Neural progenitor cell (in vitro differentiated cells): ENCODE results near the gene PHACTR1.

ENCODE experiments used
- EZH2 ChIP-seq: fragments of 200-600 bp; sonication (generic); IDR thresholded peaks from 2 replicates; pipeline ENCODE4 v1.6.1; 2017; ENCODE audit warnings: antibody characterized with exemption, mild to moderate bottlenecking, moderate library complexity
- TF ChIP-seq, protein P1 (sequence below): fragments of 200-600 bp; sonication (generic); IDR thresholded peaks from 2 replicates; pipeline ENCODE4 v1.5.1; 2017; ENCODE audit warnings: antibody characterized with exemption, mild to moderate bottlenecking

DNA sequence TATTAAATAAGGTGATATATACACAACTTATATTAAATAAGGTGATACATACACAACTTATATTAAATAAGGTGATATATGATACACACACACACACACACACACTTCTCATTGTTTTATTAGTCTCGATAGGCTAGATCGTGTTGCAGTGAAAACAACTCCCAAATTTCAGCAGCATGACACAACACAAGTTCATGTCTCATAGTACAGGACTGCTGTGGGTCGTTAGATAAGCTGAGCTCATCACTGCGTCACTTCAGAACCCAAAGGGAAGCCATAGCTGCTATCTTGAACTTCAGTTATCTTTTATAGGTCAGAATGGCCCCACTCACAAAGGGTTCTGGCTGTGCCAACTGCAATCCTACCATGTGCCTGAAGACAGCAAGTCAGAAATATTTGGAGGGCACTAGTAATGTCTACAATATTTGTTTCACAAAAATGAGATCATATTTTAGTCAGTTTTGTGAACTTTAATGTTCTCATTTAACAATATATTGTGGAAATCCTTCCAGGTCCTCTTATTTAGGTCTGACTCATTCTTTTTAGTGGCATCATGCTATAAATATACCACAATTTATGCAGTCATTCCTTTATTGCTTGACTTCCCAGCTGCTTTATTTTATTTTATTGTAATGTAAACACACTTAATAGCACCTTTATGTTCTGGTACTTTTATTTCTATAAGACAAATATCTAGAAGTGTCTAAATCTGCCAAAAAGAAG, 290.2 kb downstream of the PHACTR1 start:
- TF ChIP-seq, protein P1, sequence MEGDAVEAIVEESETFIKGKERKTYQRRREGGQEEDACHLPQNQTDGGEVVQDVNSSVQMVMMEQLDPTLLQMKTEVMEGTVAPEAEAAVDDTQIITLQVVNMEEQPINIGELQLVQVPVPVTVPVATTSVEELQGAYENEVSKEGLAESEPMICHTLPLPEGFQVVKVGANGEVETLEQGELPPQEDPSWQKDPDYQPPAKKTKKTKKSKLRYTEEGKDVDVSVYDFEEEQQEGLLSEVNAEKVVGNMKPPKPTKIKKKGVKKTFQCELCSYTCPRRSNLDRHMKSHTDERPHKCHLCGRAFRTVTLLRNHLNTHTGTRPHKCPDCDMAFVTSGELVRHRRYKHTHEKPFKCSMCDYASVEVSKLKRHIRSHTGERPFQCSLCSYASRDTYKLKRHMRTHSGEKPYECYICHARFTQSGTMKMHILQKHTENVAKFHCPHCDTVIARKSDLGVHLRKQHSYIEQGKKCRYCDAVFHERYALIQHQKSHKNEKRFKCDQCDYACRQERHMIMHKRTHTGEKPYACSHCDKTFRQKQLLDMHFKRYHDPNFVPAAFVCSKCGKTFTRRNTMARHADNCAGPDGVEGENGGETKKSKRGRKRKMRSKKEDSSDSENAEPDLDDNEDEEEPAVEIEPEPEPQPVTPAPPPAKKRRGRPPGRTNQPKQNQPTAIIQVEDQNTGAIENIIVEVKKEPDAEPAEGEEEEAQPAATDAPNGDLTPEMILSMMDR: no peak
- TF ChIP-seq EZH2: no peak
